Cardiac muscle cell (in vitro differentiated cells and primary cell): ENCODE measurements around the gene CREB1. TPM values are rescaled to one million over a fixed set of nuclear protein-coding genes. Genes with fewer than 3 reads are reported as not detected.

Experiments used
- DNase-seq, 2 donors: peaks; one replicate each; pipeline versions ENCODE4 v3.0.0 to v3.0.0-alpha.2; 2010 to 2017; ENCODE audit warnings: low read depth in 1 of 2, low spot score in 1 of 2
- H3K27ac ChIP-seq: fragments of 200-600 bp; sonication (generic); 2 replicates; pipeline ENCODE4 v1.5.1; 2016
- H3K27me3 ChIP-seq: fragments of 200-600 bp; sonication (generic); 2 replicates; pipeline ENCODE4 v1.6.0; 2016; ENCODE audit warnings: control low read depth
- H3K36me3 ChIP-seq: fragments of 200-600 bp; sonication (generic); 2 replicates; pipeline ENCODE4 v1.5.1; 2016; ENCODE audit warnings: control low read depth
- H3K4me1 ChIP-seq: fragments of 200-600 bp; sonication (generic); 2 replicates; pipeline ENCODE4 v1.8.1; 2017; ENCODE audit warnings: low read depth, mild to moderate bottlenecking, mixed run types
- H3K4me3 ChIP-seq: fragments of 200-600 bp; sonication (generic); 2 replicates; pipeline ENCODE4 v1.5.1; 2016; ENCODE audit warnings: mild to moderate bottlenecking
- H3K9me3 ChIP-seq: fragments of 200-600 bp; sonication (generic); 2 replicates; pipeline ENCODE4 v1.5.1; 2017; ENCODE audit warnings: low read depth, mild to moderate bottlenecking, control low read depth
- CTCF ChIP-seq: IDR thresholded peaks from 2 replicates; pipeline ENCODE4 v1.5.1; 2012; ENCODE audit warnings: low read depth, mild to moderate bottlenecking, low read length
- polyA plus RNA-seq: library from polyadenylated mRNA; unstranded; fragments of >200 nt; fragmentation: Nextera tagmentation; extraction: Ambion mirVana; gene quantifications from 2 replicates; pipeline ENCODE4 v1.2.1, GENCODE V29; 2016
- total RNA-seq: library from RNA; depleted of rRNA; stranded (reverse); fragments of >200 nt; gene quantifications from 2 replicates; pipeline ENCODE4 v1.2.3, GENCODE V29; 2016

Gene CREB1
- total and polyA plus RNA-seq, 2 experiments from 2014 or later, result 31.9 to 48.9 TPM

- no peak for TF ChIP-seq CTCF
- Histone ChIP-seq H3K27ac (peak overlapping the region; percentile 97), H3K36me3 (no peaks in the 10 kb centered on the region), H3K27me3 (no peaks in the 10 kb centered on the region), H3K4me3 (peak overlapping the region; percentile 96), H3K4me1 (peaks cover 14% of the 10 kb centered on the region), H3K9me3 (no peaks in the 10 kb centered on the region)
- DNase-seq, result peak in 1 of 2 donors; percentile 26
Observed at GRCh38 chr2:207531032-207531952, 1.5 kb downstream of the CREB1 start.

- H3K4me3 ChIP-seq, result no peak overlapping the region
Observed at GRCh38 chr2:207532676-207533075, 2.9 kb downstream of the CREB1 start.

GRCh38 chr2:207533461-207534008 lies 3.8 kb downstream of the CREB1 start:
- no peak for TF ChIP-seq CTCF
- Histone ChIP-seq H3K36me3 (no peaks in the 10 kb centered on the region), H3K27ac (no peak overlapping the region), H3K4me1 (peaks cover 14% of the 10 kb centered on the region), H3K27me3 (no peaks in the 10 kb centered on the region), H3K4me3 (no peak overlapping the region), H3K9me3 (no peaks in the 10 kb centered on the region)
- DNase-seq, result no peak

More at GRCh38 chr2:207532676-207533075, 2.9 kb downstream of the CREB1 start:
- DNase-seq, result no peak
- TF ChIP-seq CTCF, result no peak
- no peak overlapping the region for H3K27ac ChIP-seq
- H3K9me3 ChIP-seq, result no peaks in the 10 kb centered on the region
- no peaks in the 10 kb centered on the region for H3K27me3 ChIP-seq
- H3K36me3 ChIP-seq, result no peaks in the 10 kb centered on the region
- H3K4me1 ChIP-seq, result peaks cover 14% of the 10 kb centered on the region

GRCh38 chr2:207534417-207534816 lies 4.7 kb downstream of the CREB1 start:
- Histone ChIP-seq H3K4me3 (no peak overlapping the region), H3K27ac (no peak overlapping the region), H3K27me3 (no peaks in the 10 kb centered on the region), H3K4me1 (peaks cover 14% of the 10 kb centered on the region), H3K9me3 (no peaks in the 10 kb centered on the region), H3K36me3 (no peaks in the 10 kb centered on the region)
- no peak for DNase-seq
- no peak for TF ChIP-seq CTCF

- no peaks in the 10 kb centered on the region for H3K9me3 ChIP-seq
- no peak overlapping the region for H3K27ac ChIP-seq
- no peaks in the 10 kb centered on the region for H3K4me1 ChIP-seq
- no peaks in the 10 kb centered on the region for H3K36me3 ChIP-seq
- no peak for DNase-seq
- no peak overlapping the region for H3K4me3 ChIP-seq
- no peaks in the 10 kb centered on the region for H3K27me3 ChIP-seq
- TF ChIP-seq CTCF, result no peak
Observed at GRCh38 chr2:207539470-207539869, 9.7 kb downstream of the CREB1 start.
